Measurements from ENCODE around the gene DHX29. TPM values are rescaled to one million over a fixed set of nuclear protein-coding genes. Genes with fewer than 3 reads are reported as not detected.

The DHX29 gene
- total RNA-seq, result 24.2 and 25.1 TPM in 2 replicates
- long read RNA-seq, partial matches to known transcripts, result 15 of 19 reads
- long read RNA-seq, other reads (novel, unspliced or antisense), result 4 of 19 reads

GRCh38 chr5:55307383-55308253, at the start of gene DHX29, which contains the start of gene MTREX:
DHX29 (minus strand) TSS chr5:55307694; CDS start chr5:55307573, 121 bp downstream.
MTREX (plus strand) TSS chr5:55307989; CDS start chr5:55308014, 25 bp downstream.
- TF ChIP-seq, protein P1, sequence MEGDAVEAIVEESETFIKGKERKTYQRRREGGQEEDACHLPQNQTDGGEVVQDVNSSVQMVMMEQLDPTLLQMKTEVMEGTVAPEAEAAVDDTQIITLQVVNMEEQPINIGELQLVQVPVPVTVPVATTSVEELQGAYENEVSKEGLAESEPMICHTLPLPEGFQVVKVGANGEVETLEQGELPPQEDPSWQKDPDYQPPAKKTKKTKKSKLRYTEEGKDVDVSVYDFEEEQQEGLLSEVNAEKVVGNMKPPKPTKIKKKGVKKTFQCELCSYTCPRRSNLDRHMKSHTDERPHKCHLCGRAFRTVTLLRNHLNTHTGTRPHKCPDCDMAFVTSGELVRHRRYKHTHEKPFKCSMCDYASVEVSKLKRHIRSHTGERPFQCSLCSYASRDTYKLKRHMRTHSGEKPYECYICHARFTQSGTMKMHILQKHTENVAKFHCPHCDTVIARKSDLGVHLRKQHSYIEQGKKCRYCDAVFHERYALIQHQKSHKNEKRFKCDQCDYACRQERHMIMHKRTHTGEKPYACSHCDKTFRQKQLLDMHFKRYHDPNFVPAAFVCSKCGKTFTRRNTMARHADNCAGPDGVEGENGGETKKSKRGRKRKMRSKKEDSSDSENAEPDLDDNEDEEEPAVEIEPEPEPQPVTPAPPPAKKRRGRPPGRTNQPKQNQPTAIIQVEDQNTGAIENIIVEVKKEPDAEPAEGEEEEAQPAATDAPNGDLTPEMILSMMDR (IDR thresholded peaks at IDR 0.05; ENCODE audit: unreplicated experiment), result no peak
- Mint-ChIP-seq H3K9me3 (ENCODE audit: low read depth) (no peaks in the 10 kb centered on the region), H3K36me3 (ENCODE audit: insufficient read depth) (peaks cover 4% of the 10 kb centered on the region), H3K4me1 (ENCODE audit: low read depth) (peaks cover 2% of the 10 kb centered on the region), H3K27ac (no peak within 1 kb of the TSS), H3K27me3 (no peaks in the 10 kb centered on the region), H3K4me3 (ENCODE audit: low read depth) (no peak within 1 kb of the TSS)
- DNase-seq (ENCODE audit: low spot score, unreplicated experiment), result peak; percentile 85

DNA sequence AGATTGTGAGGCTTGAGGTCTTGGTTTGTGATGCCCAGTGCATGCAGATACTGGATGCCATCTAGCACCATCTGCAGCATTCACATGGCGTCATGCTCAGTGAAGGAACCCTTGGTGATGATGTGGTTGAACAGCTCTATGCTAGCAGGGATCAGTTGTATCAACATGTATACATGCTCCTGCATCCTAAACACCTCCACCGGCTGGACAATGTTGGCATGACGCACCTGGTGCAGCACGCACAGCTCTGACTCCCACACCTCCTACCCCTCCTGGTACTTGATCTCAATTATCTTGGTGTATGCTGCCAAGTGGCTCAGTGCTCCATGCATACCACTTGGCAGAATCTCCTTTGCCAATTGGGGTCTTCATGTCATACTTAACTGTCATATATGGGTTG, 49.4 kb upstream of the DHX29 start:
- DNase-seq (ENCODE audit: low spot score, unreplicated experiment), result no peak
- TF ChIP-seq, protein P1 (IDR thresholded peaks at IDR 0.05; ENCODE audit: unreplicated experiment), result no peak
- Mint-ChIP-seq H3K27ac (no peak overlapping the region), H3K36me3 (ENCODE audit: insufficient read depth) (peaks cover 27% of the 10 kb centered on the region), H3K27me3 (no peaks in the 10 kb centered on the region), H3K9me3 (ENCODE audit: low read depth) (peaks cover 7% of the 10 kb centered on the region), H3K4me3 (ENCODE audit: low read depth) (no peak overlapping the region), H3K4me1 (ENCODE audit: low read depth) (no peaks in the 10 kb centered on the region)

- DNase-seq (ENCODE audit: low spot score, unreplicated experiment), result no peak
- TF ChIP-seq, protein P1 (IDR thresholded peaks at IDR 0.05; ENCODE audit: unreplicated experiment), result no peak
- Mint-ChIP-seq H3K27ac (no peak overlapping the region), H3K27me3 (no peaks in the 10 kb centered on the region), H3K4me3 (ENCODE audit: low read depth) (no peak overlapping the region), H3K9me3 (ENCODE audit: low read depth) (no peaks in the 10 kb centered on the region), H3K4me1 (ENCODE audit: low read depth) (no peaks in the 10 kb centered on the region), H3K36me3 (ENCODE audit: insufficient read depth) (peaks cover 37% of the 10 kb centered on the region)
These were observed 43.3 kb upstream of the DHX29 start for GRCh38 chr5:55350754-55351153.

DNA sequence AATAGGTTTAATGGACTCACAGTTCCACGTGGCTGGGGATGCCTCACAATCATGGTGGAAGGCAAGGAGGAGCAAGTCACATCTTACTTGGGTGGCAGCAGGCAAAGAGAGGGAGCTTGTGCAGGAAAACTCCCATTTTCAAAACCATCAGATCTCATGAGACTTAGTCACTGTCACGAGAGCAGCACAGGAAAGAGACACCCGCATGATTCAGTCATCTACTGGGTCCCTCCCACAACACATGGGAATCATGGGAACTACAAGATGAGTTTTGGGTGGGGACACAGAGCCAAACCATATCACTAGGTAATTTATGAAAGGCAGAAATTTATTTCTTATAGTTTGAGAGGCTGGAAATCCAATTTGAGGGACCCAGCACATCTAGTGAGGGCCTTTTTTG, 40.3 kb upstream of the DHX29 start:
- H3K9me3 Mint-ChIP-seq (ENCODE audit: low read depth), result no peaks in the 10 kb centered on the region
- peaks cover 42% of the 10 kb centered on the region for H3K36me3 Mint-ChIP-seq (ENCODE audit: insufficient read depth)
- H3K4me3 Mint-ChIP-seq (ENCODE audit: low read depth), result no peak overlapping the region
- TF ChIP-seq, protein P1 (IDR thresholded peaks at IDR 0.05; ENCODE audit: unreplicated experiment), result no peak
- DNase-seq (ENCODE audit: low spot score, unreplicated experiment), result no peak
- no peaks in the 10 kb centered on the region for H3K27me3 Mint-ChIP-seq
- H3K27ac Mint-ChIP-seq, result peak overlapping the region; percentile 19
- no peaks in the 10 kb centered on the region for H3K4me1 Mint-ChIP-seq (ENCODE audit: low read depth)

- Mint-ChIP-seq H3K4me1 (ENCODE audit: low read depth) (no peaks in the 10 kb centered on the region), H3K27me3 (no peaks in the 10 kb centered on the region), H3K27ac (no peak overlapping the region), H3K9me3 (ENCODE audit: low read depth) (no peaks in the 10 kb centered on the region), H3K36me3 (ENCODE audit: insufficient read depth) (peaks cover 34% of the 10 kb centered on the region), H3K4me3 (ENCODE audit: low read depth) (no peak overlapping the region)
- no peak for DNase-seq (ENCODE audit: low spot score, unreplicated experiment)
- TF ChIP-seq, protein P1 (IDR thresholded peaks at IDR 0.05; ENCODE audit: unreplicated experiment), result no peak
These were observed 37.8 kb upstream of the DHX29 start for GRCh38 chr5:55345327-55345726.
